ENCODE data around the gene GDI2.
"Not testable (repeated sequence)": the region's sequence is repeated elsewhere in the genome, so short reads cannot be mapped to it uniquely, and the experiment has no call there.

GDI2 gene

GRCh38 chr10:5788969-5789368 lies 24.3 kb downstream of the GDI2 start:
- Histone ChIP-seq H3K27me3 (replicated peaks; ENCODE audit: control insufficient read depth, insufficient read depth, low read length) (no peaks in the 10 kb centered on the region), H3K4me3 (replicated peaks; ENCODE audit: low read depth, low read length) (no peak overlapping the region), H3K36me3 (ENCODE audit: control insufficient read depth, insufficient read depth, low read length) (peaks cover 12% of the 10 kb centered on the region)
- no peak for DNase-seq (ENCODE audit: extremely low read depth, insufficient read length)
- TF ChIP-seq CTCF (IDR thresholded peaks at IDR 0.05; ENCODE audit: insufficient read depth, low read length, poor library complexity, severe bottlenecking), result no peak

- Histone ChIP-seq H3K4me3 (replicated peaks; ENCODE audit: low read depth, low read length) (no peak overlapping the region), H3K36me3 (ENCODE audit: control insufficient read depth, insufficient read depth, low read length) (peaks cover 7% of the 10 kb centered on the region), H3K27me3 (replicated peaks; ENCODE audit: control insufficient read depth, insufficient read depth, low read length) (no peaks in the 10 kb centered on the region)
- TF ChIP-seq CTCF (IDR thresholded peaks at IDR 0.05; ENCODE audit: insufficient read depth, low read length, poor library complexity, severe bottlenecking), result no peak
- no peak for DNase-seq (ENCODE audit: extremely low read depth, insufficient read length)
Measured at GRCh38 chr10:5783300-5783699, 29.9 kb downstream of the GDI2 start.

- peaks cover 5% of the 10 kb centered on the region for H3K36me3 ChIP-seq (ENCODE audit: control insufficient read depth, insufficient read depth, low read length)
- no peak for DNase-seq (ENCODE audit: extremely low read depth, insufficient read length)
- H3K4me3 ChIP-seq (replicated peaks; ENCODE audit: low read depth, low read length), result no peak overlapping the region
- TF ChIP-seq CTCF (IDR thresholded peaks at IDR 0.05; ENCODE audit: insufficient read depth, low read length, poor library complexity, severe bottlenecking), result no peak
- H3K27me3 ChIP-seq (replicated peaks; ENCODE audit: control insufficient read depth, insufficient read depth, low read length), result no peaks in the 10 kb centered on the region
Measured at GRCh38 chr10:5782174-5782573, 31.1 kb downstream of the GDI2 start.

- DNase-seq (ENCODE audit: extremely low read depth, insufficient read length), result no peak
- no peak for TF ChIP-seq CTCF (IDR thresholded peaks at IDR 0.05; ENCODE audit: insufficient read depth, low read length, poor library complexity, severe bottlenecking)
- no peaks in the 10 kb centered on the region for H3K27me3 ChIP-seq (replicated peaks; ENCODE audit: control insufficient read depth, insufficient read depth, low read length)
- peaks cover 13% of the 10 kb centered on the region for H3K36me3 ChIP-seq (ENCODE audit: control insufficient read depth, insufficient read depth, low read length)
- no peak overlapping the region for H3K4me3 ChIP-seq (replicated peaks; ENCODE audit: low read depth, low read length)
Measured at GRCh38 chr10:5779730-5780129, 33.5 kb downstream of the GDI2 start.

- H3K36me3 ChIP-seq (ENCODE audit: control insufficient read depth, insufficient read depth, low read length); H3K27me3 ChIP-seq (replicated peaks; ENCODE audit: control insufficient read depth, insufficient read depth, low read length): not testable (repeated sequence)
Measured at GRCh38 chr10:5777758-5778157, 35.5 kb downstream of the GDI2 start.

GRCh38 chr10:5776881-5777197 lies 36.4 kb downstream of the GDI2 start:
- Histone ChIP-seq H3K27me3 (replicated peaks; ENCODE audit: control insufficient read depth, insufficient read depth, low read length) (no peaks in the 10 kb centered on the region), H3K36me3 (ENCODE audit: control insufficient read depth, insufficient read depth, low read length) (peaks cover 10% of the 10 kb centered on the region), H3K4me3 (replicated peaks; ENCODE audit: low read depth, low read length) (no peak overlapping the region)
- DNase-seq (ENCODE audit: extremely low read depth, insufficient read length), result no peak
- no peak for TF ChIP-seq CTCF (IDR thresholded peaks at IDR 0.05; ENCODE audit: insufficient read depth, low read length, poor library complexity, severe bottlenecking)

More at GRCh38 chr10:5777758-5778157, 35.5 kb downstream of the GDI2 start:
- DNase-seq (ENCODE audit: extremely low read depth, insufficient read length); H3K4me3 ChIP-seq (replicated peaks; ENCODE audit: low read depth, low read length): not testable (repeated sequence)

Data from GM06990 (cell line).